HCT116 (cell line): ENCODE data around the gene OTUD5. TPM values are rescaled to one million over a fixed set of nuclear protein-coding genes. Genes with fewer than 3 reads are reported as not detected.

Experiments
- ATAC-seq: fragments of 200-7000 bp; cut with Tn5 transposase; 2 replicates; pipeline ENCODE4 v1.9.1; 2020; ENCODE audit warnings: mild to moderate bottlenecking, moderate library complexity
- BruUV-seq: library from RNA; stranded (reverse); fragments of 400-500 nt; replicated peaks from 2 replicates; lab custom pipeline; 2021; lab: Mats Ljungman, UMichigan
- CTCF ChIA-PET: fragments of 300-600 bp; sonication (Branson Sonifier 250); formaldehyde crosslinking; loops from one replicate; lab custom pipeline; 2021; ENCODE audit warnings: antibody characterized with exemption; lab: Charles Lee
- POLR2A ChIA-PET: fragments of 300-600, 350-600 bp; sonication (Branson Sonifier 250); formaldehyde crosslinking; loops from one replicate; lab custom pipeline; 2021; ENCODE audit warnings: antibody characterized with exemption; lab: Charles Lee
- RAD21 ChIA-PET, 2 experiments: fragments of 300-600 bp; sonication (Branson Sonifier 250); formaldehyde crosslinking; loops; one replicate each; lab custom pipeline; 2023; ENCODE audit warnings: low total read pairs in 2 of 2; ENCODE audit not compliant: uncharacterized antibody in 2 of 2, unreplicated experiment in 2 of 2, low non-redundant PET in 1 of 2; lab: Charles Lee
- DNase-seq: peaks from one replicate; pipeline ENCODE4 v3.0.0-alpha.2; 2010; ENCODE audit warnings: low read depth, low spot score
- H2AFZ ChIP-seq: fragments of 200-600 bp; shearing (Covaris generic), sonication (generic); 2 replicates; pipeline ENCODE4 v1.6.1; 2017; ENCODE audit warnings: low read depth, mixed run types, mixed read lengths, antibody characterized with exemption, low read length; ENCODE audit not compliant: poor library complexity, severe bottlenecking
- H3K27ac ChIP-seq: 2 replicates; pipeline ENCODE4 v1.5.1; 2012; ENCODE audit warnings: low read depth, low read length
- H3K27me3 ChIP-seq: fragments of 200-600 bp; sonication (generic); 2 replicates; pipeline ENCODE4 v1.6.1; 2016; ENCODE audit warnings: mixed run types, low read length, mixed read lengths; ENCODE audit not compliant: insufficient read depth
- H3K36me3 ChIP-seq, 2 experiments: fragments of 200-500 bp in 1 of 2; fragments of 200-600 bp in 1 of 2; sonication (Bioruptor generic) in 1 of 2; sonication (generic) in 1 of 2; 2 replicates each; pipeline versions ENCODE4 v1.5.1 to v1.6.1; 2014 to 2016; ENCODE audit warnings: low read length in 2 of 2, inconsistent platforms in 1 of 2, mixed read lengths in 1 of 2, mixed run types in 1 of 2; ENCODE audit not compliant: insufficient read depth in 2 of 2, control insufficient read depth in 1 of 2
- H3K4me1 ChIP-seq, 2 experiments: fragments of 200-600 bp in 1 of 2; sonication (generic) in 1 of 2; 2 replicates each; pipeline versions ENCODE4 v1.5.1 to v1.6.1; 2012 to 2017; ENCODE audit warnings: low read length in 2 of 2, inconsistent platforms in 1 of 2, mild to moderate bottlenecking in 1 of 2, mixed read lengths in 1 of 2, mixed run types in 1 of 2, moderate library complexity in 1 of 2; ENCODE audit not compliant: insufficient read depth in 2 of 2, control insufficient read depth in 1 of 2
- H3K4me2 ChIP-seq: fragments of 200-600 bp; sonication (generic); 2 replicates; pipeline ENCODE4 v1.6.1; 2017; ENCODE audit warnings: mixed run types, low read length, mixed read lengths
- H3K4me3 ChIP-seq, 2 experiments: fragments of 200-600 bp in 1 of 2; sonication (generic) in 1 of 2; replicated peaks in 1 of 2; 2 replicates each; pipeline ENCODE4 v1.5.1; 2011 to 2016; ENCODE audit warnings: low read length in 2 of 2, control low read depth in 1 of 2, low read depth in 1 of 2, mild to moderate bottlenecking in 1 of 2, mixed read lengths in 1 of 2, mixed run types in 1 of 2
- H3K79me2 ChIP-seq: fragments of 200-600 bp; sonication (generic); 2 replicates; pipeline ENCODE4 v1.6.1; 2017; ENCODE audit warnings: mild to moderate bottlenecking, mixed run types, low read length, moderate library complexity, mixed read lengths; ENCODE audit not compliant: insufficient read depth
- H3K9ac ChIP-seq: fragments of 200-600 bp; sonication (generic); 2 replicates; pipeline ENCODE4 v1.6.1; 2016; ENCODE audit warnings: low read length, mixed read lengths
- H3K9me2 ChIP-seq: fragments of 200-600 bp; sonication (generic), shearing (Covaris generic); 2 replicates; pipeline ENCODE4 v1.6.1; 2017; ENCODE audit warnings: mixed run types, mild to moderate bottlenecking, moderate library complexity; ENCODE audit not compliant: insufficient read depth
- H3K9me3 ChIP-seq, 2 experiments: fragments of 200-500 bp in 1 of 2; fragments of 200-600 bp in 1 of 2; sonication (Bioruptor generic) in 1 of 2; sonication (generic) in 1 of 2; 2 replicates each; pipeline ENCODE4 v1.6.1; 2014 to 2017; ENCODE audit warnings: low read length in 2 of 2, mixed read lengths in 2 of 2, inconsistent platforms in 1 of 2, low read depth in 1 of 2, mild to moderate bottlenecking in 1 of 2, mixed run types in 1 of 2, moderate library complexity in 1 of 2; ENCODE audit not compliant: control insufficient read depth in 1 of 2, insufficient read depth in 1 of 2
- H4K20me1 ChIP-seq: fragments of 200-600 bp; sonication (generic), shearing (Covaris generic); 2 replicates; pipeline ENCODE4 v1.6.1; 2017; ENCODE audit warnings: mixed run types, mild to moderate bottlenecking, moderate library complexity; ENCODE audit not compliant: insufficient read depth
- CBX3 ChIP-seq: IDR thresholded peaks from 2 replicates; pipeline ENCODE4 v1.6.1; 2012; ENCODE audit warnings: low read depth
- CEBPB ChIP-seq: IDR thresholded peaks from 2 replicates; pipeline ENCODE4 v1.6.1; 2012; ENCODE audit warnings: low read depth
- EGR1 ChIP-seq: IDR thresholded peaks from 2 replicates; pipeline ENCODE4 v1.6.1; 2012; ENCODE audit warnings: low read depth
- ELF1 ChIP-seq: IDR thresholded peaks from 2 replicates; pipeline ENCODE4 v1.6.1; 2012; ENCODE audit warnings: low read depth, borderline replicate concordance
- EZH2phosphoT487 ChIP-seq: fragments of 200-600 bp; IDR thresholded peaks from 2 replicates; pipeline ENCODE4 v1.6.1; 2018; ENCODE audit warnings: antibody characterized with exemption, borderline replicate concordance
- FOSL1 ChIP-seq: IDR thresholded peaks from 2 replicates; pipeline ENCODE4 v1.6.1; 2012; ENCODE audit warnings: low read depth
- JUND ChIP-seq: IDR thresholded peaks from 2 replicates; pipeline ENCODE4 v1.6.1; 2012
- POLR2AphosphoS5 ChIP-seq: IDR thresholded peaks from 2 replicates; pipeline ENCODE4 v1.6.1; 2011; ENCODE audit warnings: mild to moderate bottlenecking, low read depth, low read length, moderate library complexity
- SIN3A ChIP-seq: IDR thresholded peaks from 2 replicates; pipeline ENCODE4 v1.6.1; 2012; ENCODE audit warnings: low read depth
- SP1 ChIP-seq: IDR thresholded peaks from 2 replicates; pipeline ENCODE4 v1.6.1; 2012; ENCODE audit warnings: low read depth
- TCF7L2 ChIP-seq: IDR thresholded peaks from 2 replicates; pipeline ENCODE4 v1.7.0; 2011; ENCODE audit warnings: borderline replicate concordance, inconsistent platforms; ENCODE audit not compliant: insufficient read depth, insufficient read length; ENCODE audit errors: extremely low read depth
- ZFX ChIP-seq: fragments of 450-650 bp; IDR thresholded peaks from 2 replicates; pipeline ENCODE4 v1.6.1; 2017
- ZNF274 ChIP-seq: fragments of 200-500 bp; sonication (Bioruptor generic); IDR thresholded peaks from 2 replicates; pipeline ENCODE4 v1.6.1; 2014; ENCODE audit warnings: mild to moderate bottlenecking, low read depth, low read length, inconsistent platforms
- intact Hi-C: fragments of 100-400 bp; cut with micrococcal nuclease; formaldehyde crosslinking; loops from 2 replicates; pipeline ENCODE4 v1.10.0; 2022
- total RNA-seq: library from RNA; stranded (reverse); gene quantifications from one replicate; pipeline ENCODE4 v1.2.1, GENCODE V29; 2021; ENCODE audit not compliant: unreplicated experiment
- TF ChIP-seq, protein P1 (sequence below): IDR thresholded peaks from 2 replicates; pipeline ENCODE4 v1.6.1; 2011; ENCODE audit warnings: mild to moderate bottlenecking, low read length, moderate library complexity; ENCODE audit not compliant: insufficient replicate concordance; ENCODE audit errors: extremely low read depth
- TF ChIP-seq, protein P2 (sequence below): IDR thresholded peaks from 2 replicates; pipeline ENCODE4 v1.6.1; 2012
- TF ChIP-seq, protein P3 (sequence below), 3 experiments: fragments of 200-600 bp in 1 of 3; sonication (generic) in 1 of 3; IDR thresholded peaks in 2 of 3; conservative IDR thresholded peaks in 1 of 3; 2 replicates each; pipeline ENCODE4 v1.5.1; 2012 to 2017; ENCODE audit warnings: low read depth in 2 of 3, low read length in 2 of 3, antibody characterized with exemption in 1 of 3, borderline replicate concordance in 1 of 3, control low read depth in 1 of 3, mild to moderate bottlenecking in 1 of 3, mixed read lengths in 1 of 3, mixed run types in 1 of 3, moderate library complexity in 1 of 3; ENCODE audit not compliant: insufficient read depth in 1 of 3
- TF ChIP-seq, protein P4 (sequence below): IDR thresholded peaks from 2 replicates; pipeline ENCODE4 v1.6.1; 2012

The OTUD5 gene
- total RNA-seq, 1 experiment from 2014 or later = 42.6 TPM

DNA sequence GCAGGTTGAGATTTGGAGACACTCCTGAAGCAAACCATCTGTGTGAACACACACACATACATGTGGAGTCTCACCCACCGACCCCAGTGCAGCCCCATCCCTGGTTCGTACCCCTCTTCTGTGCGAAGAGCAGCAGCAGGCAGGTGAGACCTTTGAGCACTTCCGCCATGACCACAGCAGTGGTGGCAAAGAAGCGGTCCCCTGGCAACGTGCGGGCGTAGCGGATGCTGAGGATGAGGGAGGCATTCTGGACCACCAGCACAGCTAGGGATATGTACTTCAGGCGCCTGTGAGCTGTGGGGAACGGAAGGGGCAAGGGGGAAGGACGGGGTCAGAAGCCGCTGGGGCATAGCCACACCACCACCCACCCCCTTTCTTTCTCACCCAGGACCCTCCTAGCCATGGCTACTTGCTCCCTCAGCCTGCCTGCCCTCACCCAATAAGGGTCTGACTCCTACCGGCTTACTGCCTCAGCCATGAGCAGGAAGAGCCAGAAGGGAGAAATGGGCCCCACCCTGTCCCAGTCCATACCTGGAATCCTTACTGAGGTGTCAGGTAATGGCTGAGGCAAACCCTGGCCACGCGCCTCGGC, 47.6 kb downstream of the OTUD5 start:
- Histone ChIP-seq H3K4me3 (peak overlapping the region in 1 of 2 experiments; percentile 87; a peak in 1 of 4 replicates), H3K9ac (no peak overlapping the region), H2AFZ (no peak overlapping the region), H4K20me1 (no peaks in the 10 kb centered on the region), H3K9me3 (no peaks in the 10 kb centered on the region), H3K27me3 (no peaks in the 10 kb centered on the region), H3K9me2 (no peaks in the 10 kb centered on the region), H3K79me2 (peaks cover 35% of the 10 kb centered on the region), H3K4me2 (peak overlapping the region; percentile 83), H3K27ac (no peak overlapping the region), H3K36me3 (peaks cover 4 to 6% of the 10 kb centered on the region in 2 experiments; a peak in 2 of 4 replicates), H3K4me1 (peaks cover 0 to 18% of the 10 kb centered on the region in 2 experiments)
- intact Hi-C loops = no loop called here
- ATAC-seq (no peak), DNase-seq (no peak)
- ChIA-PET CTCF (no interaction called here), RAD21 (no interaction called here), POLR2A (no interaction called here)
- TF ChIP-seq ZFX (no peak), JUND (no peak)
- TF ChIP-seq, protein P1, sequence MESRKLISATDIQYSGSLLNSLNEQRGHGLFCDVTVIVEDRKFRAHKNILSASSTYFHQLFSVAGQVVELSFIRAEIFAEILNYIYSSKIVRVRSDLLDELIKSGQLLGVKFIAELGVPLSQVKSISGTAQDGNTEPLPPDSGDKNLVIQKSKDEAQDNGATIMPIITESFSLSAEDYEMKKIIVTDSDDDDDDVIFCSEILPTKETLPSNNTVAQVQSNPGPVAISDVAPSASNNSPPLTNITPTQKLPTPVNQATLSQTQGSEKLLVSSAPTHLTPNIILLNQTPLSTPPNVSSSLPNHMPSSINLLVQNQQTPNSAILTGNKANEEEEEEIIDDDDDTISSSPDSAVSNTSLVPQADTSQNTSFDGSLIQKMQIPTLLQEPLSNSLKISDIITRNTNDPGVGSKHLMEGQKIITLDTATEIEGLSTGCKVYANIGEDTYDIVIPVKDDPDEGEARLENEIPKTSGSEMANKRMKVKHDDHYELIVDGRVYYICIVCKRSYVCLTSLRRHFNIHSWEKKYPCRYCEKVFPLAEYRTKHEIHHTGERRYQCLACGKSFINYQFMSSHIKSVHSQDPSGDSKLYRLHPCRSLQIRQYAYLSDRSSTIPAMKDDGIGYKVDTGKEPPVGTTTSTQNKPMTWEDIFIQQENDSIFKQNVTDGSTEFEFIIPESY = no peak
- BruUV-seq = no TSS peak

DNA sequence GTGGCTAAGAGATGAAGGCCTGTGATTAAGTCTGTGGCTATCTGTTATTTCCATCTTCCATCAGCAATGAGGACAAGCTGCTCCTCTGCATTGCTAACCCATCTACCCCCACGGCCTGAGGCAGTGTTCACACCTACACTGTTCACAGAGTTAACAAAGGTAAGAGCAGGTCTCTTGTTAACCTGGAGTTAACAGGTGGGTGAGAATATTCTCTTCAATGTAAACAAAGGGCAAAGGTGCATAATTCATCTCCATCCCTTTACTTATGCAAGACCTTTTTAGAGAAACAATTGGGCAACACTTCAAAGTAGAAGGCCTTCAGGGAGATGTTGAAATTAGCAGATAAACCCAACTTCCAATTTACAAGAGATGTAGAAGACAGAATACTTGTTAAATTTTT, 48.8 kb downstream of the OTUD5 start:
- ATAC-seq = no peak
- TSS peak; percentile 16 for BruUV-seq
- intact Hi-C loops = no loop called here
- Histone ChIP-seq H3K4me1 (peaks cover 0 to 18% of the 10 kb centered on the region in 2 experiments), H4K20me1 (no peaks in the 10 kb centered on the region), H3K36me3 (0 out of 4 replicates have a peak, but pooled peaks cover 0 to under 1% of the 10 kb centered on the region in 2 experiments), H3K79me2 (peaks cover 30% of the 10 kb centered on the region), H3K9me2 (no peaks in the 10 kb centered on the region), H3K27ac (no peak overlapping the region), H2AFZ (no peak overlapping the region), H3K4me2 (no peak overlapping the region), H3K9me3 (no peaks in the 10 kb centered on the region), H3K9ac (no peak overlapping the region), H3K4me3 (no peak overlapping the region), H3K27me3 (no peaks in the 10 kb centered on the region)
- RAD21 ChIA-PET = no interaction called here
- DNase-seq = no peak
- CTCF ChIA-PET = no interaction called here
- POLR2A ChIA-PET = no interaction called here
- TF ChIP-seq POLR2AphosphoS5 (no peak), SP1 (no peak), FOSL1 (no peak), ELF1 (no peak), EZH2phosphoT487 (no peak), SIN3A (no peak), TCF7L2 (no peak), ZFX (no peak), CEBPB (no peak), CBX3 (no peak), ZNF274 (no peak), JUND (no peak), EGR1 (no peak)
- TF ChIP-seq, protein P2, sequence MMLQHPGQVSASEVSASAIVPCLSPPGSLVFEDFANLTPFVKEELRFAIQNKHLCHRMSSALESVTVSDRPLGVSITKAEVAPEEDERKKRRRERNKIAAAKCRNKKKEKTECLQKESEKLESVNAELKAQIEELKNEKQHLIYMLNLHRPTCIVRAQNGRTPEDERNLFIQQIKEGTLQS = no peak
- TF ChIP-seq, protein P3, sequence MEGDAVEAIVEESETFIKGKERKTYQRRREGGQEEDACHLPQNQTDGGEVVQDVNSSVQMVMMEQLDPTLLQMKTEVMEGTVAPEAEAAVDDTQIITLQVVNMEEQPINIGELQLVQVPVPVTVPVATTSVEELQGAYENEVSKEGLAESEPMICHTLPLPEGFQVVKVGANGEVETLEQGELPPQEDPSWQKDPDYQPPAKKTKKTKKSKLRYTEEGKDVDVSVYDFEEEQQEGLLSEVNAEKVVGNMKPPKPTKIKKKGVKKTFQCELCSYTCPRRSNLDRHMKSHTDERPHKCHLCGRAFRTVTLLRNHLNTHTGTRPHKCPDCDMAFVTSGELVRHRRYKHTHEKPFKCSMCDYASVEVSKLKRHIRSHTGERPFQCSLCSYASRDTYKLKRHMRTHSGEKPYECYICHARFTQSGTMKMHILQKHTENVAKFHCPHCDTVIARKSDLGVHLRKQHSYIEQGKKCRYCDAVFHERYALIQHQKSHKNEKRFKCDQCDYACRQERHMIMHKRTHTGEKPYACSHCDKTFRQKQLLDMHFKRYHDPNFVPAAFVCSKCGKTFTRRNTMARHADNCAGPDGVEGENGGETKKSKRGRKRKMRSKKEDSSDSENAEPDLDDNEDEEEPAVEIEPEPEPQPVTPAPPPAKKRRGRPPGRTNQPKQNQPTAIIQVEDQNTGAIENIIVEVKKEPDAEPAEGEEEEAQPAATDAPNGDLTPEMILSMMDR (IDR thresholded peaks at IDR 0.05 in 2 of 3, conservative IDR thresholded peaks at IDR 0.05 in 1 of 3; ENCODE audit: borderline replicate concordance in 1 of 3, insufficient read depth in 1 of 3, low read depth in 2 of 3, low read length in 2 of 3) = no peak
- TF ChIP-seq, protein P4, sequence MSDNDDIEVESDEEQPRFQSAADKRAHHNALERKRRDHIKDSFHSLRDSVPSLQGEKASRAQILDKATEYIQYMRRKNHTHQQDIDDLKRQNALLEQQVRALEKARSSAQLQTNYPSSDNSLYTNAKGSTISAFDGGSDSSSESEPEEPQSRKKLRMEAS = no peak
